CD4-positive, alpha-beta T cell treated with Interferon gamma for 1 hour (primary cell): Measurements from ENCODE around the gene TBC1D3B.
A peak's percentile ranks its signal among the peaks of the same experiment; 100 is the strongest.
"Not testable (repeated sequence)": the region's sequence is repeated elsewhere in the genome, so short reads cannot be mapped to it uniquely, and the experiment has no call there.

Source experiments
- DNase-seq: peaks from one replicate; pipeline ENCODE4 v3.0.0-alpha.2; 2020

The TBC1D3B gene

GRCh38 chr17:36168836-36169235 is 7.6 kb downstream of the TBC1D3B start:
- not testable (repeated sequence) for DNase-seq

- DNase-seq, result no peak
Measured at GRCh38 chr17:36153895-36154610, 22.4 kb downstream of the TBC1D3B start.

- DNase-seq, result no peak
Measured at GRCh38 chr17:36152639-36153120, 23.8 kb downstream of the TBC1D3B start.

- DNase-seq, result no peak
Measured at GRCh38 chr17:36151891-36152638, 24.4 kb downstream of the TBC1D3B start.

DNA sequence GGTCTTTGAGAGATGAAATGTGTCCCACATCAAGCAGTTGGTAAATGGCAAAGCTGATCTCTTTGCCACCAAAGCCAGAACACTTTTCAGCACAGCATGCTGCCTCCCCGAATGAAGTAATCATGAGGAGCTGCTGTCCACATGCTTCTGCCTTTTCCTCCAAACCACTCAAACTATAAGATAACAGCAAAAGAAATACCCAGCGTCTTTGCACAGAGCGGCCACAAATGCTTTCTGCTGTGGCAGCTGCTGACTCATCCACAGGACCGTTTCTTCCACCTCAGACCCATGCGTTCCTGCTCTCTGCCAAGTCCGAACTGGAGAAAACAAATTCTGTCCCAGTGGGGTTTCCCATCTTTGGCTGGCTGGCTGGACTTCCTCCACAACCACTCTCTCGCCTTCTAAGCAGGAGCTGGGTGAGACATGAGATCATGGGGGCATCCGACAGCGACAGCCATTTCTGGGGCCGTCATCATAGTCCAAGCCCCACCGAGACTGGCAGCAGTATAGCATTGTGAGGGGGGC is 27.1 kb downstream of the TBC1D3B start:
- DNase-seq, result no peak

- peak; percentile 69 for DNase-seq
Measured at GRCh38 chr17:36148559-36149295, 27.7 kb downstream of the TBC1D3B start.

GRCh38 chr17:36147601-36148000 is 28.8 kb downstream of the TBC1D3B start:
- DNase-seq, result no peak

GRCh38 chr17:36144981-36145729 is 31.3 kb downstream of the TBC1D3B start:
- no peak for DNase-seq

DNA sequence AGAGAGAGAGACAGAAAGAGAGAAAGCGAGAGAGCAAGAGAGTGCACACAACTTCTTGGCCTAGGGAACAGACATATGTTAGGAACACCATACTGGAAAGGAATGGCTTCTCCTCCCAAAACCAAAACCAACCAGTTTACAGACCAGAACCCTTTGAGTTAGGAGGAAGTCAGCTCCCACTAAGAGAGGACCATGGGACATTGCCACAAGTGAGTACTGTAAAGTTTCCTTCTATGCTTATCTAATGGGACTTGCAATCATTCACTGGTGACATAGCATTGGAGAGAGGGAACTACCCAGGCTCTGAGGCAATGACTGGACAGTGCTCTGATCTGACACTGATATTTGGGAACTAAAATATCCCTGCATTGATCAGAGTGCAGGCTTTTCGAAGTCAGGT is 32.4 kb downstream of the TBC1D3B start:
- DNase-seq, result no peak

GRCh38 chr17:36142806-36143205 is 33.6 kb downstream of the TBC1D3B start:
- DNase-seq, result no peak

GRCh38 chr17:36142235-36142634 is 34.2 kb downstream of the TBC1D3B start:
- DNase-seq, result no peak

GRCh38 chr17:36136439-36136838 is 40.0 kb downstream of the TBC1D3B start:
- DNase-seq, result no peak

GRCh38 chr17:36136036-36136435 is 40.4 kb downstream of the TBC1D3B start:
- DNase-seq, result no peak

GRCh38 chr17:36135465-36135864 is 41.0 kb downstream of the TBC1D3B start:
- no peak for DNase-seq

DNA sequence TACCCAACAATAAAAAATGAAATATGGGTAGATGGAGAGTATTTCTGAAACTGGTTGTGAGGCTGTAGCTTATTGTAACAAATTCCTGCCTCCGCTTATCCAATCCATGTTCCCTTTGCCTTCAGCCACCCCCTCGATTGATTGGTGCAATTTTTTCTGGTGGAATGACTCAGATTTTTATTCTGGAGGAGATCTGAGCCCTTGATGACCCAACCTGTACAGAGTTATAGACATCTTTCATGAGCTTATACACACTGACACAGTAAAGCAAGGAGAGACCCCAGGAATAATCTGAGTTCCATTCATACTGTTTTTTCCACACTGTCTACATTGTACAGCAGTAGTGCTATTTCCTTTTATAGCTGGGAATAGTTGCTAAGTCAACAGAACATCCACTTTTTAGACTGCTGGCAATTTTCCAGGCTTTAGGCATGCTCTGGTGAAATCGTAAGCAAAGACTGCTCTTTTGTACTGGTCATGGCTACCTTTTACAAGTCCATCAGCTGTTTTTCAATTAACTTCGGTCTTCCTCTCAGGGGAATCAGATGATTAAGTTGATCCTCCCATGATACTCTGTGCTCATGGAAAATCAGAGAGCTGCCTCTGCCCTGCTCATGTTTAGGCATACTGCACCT is 42.7 kb downstream of the TBC1D3B start:
- no peak for DNase-seq

DNA sequence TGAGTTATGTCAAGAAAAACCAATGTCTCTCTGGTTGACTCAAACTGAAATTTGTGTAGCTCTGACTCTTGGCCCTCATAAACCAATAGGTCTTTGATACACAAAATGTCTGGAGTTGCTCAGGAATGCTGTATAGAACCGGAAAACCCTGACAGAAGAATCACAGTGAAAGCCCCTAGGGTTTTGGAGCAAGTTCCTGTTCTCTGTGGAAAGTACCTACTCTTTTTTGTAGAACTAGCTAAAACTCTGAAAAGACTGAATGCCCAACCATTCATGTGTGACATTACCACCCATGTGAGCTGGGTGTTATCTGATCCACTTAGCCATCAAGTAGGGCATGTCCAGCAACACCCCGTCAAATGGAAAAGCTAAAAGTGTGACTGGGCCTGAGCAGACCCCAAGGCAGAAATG is 44.0 kb downstream of the TBC1D3B start:
- no peak for DNase-seq

- DNase-seq, result no peak
Measured at GRCh38 chr17:36131931-36132330, 44.5 kb downstream of the TBC1D3B start.

- no peak for DNase-seq
Measured at GRCh38 chr17:36131421-36131820, 45.0 kb downstream of the TBC1D3B start.

DNA sequence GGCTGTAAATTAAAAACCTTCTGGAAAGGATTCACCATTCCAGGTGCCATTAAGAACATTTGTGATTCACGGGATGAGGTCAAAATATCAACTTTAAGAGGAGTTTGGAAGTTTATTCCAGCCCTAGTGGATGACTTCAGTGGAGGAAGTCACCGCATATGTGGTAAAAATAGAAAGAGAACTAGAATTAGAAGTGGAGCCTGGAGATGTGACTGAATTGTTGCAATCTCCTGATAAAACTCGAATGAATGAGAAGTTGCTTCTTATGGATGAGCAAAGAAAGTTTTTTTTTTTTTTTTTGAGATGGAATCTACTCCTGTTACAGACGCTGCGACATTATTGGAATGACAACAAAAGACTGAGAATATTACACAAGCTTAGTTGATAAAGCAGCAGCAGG is 46.1 kb downstream of the TBC1D3B start:
- DNase-seq, result no peak

- no peak for DNase-seq
Measured at GRCh38 chr17:36129616-36130015, 46.8 kb downstream of the TBC1D3B start.

DNA sequence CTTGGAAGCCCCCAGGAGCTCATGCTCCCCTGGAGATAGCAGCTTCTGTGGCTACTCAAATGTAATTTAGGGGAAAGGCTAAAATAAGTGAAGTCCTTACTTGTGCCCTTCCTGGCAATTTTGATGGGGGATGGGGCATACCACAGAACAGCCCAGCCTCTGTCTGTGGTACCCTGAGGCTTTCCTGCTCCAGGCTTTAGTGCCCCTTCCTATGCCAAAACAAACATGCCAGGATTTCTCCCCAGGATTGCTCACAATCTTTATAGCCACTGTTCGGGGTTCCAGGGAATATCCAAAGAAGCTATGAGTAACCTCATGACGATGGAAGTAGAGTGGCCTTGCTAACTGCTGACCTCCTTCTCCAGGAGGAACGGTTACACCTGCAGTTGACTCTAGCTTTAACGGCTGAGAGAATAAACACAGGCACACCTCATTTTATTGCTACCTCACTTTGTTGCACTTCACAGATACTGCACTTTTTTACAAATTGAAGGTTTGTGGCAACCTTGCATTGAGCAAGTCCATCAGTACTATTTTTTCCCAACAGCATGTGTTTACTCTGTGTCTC is 47.9 kb downstream of the TBC1D3B start:
- no peak for DNase-seq

DNA sequence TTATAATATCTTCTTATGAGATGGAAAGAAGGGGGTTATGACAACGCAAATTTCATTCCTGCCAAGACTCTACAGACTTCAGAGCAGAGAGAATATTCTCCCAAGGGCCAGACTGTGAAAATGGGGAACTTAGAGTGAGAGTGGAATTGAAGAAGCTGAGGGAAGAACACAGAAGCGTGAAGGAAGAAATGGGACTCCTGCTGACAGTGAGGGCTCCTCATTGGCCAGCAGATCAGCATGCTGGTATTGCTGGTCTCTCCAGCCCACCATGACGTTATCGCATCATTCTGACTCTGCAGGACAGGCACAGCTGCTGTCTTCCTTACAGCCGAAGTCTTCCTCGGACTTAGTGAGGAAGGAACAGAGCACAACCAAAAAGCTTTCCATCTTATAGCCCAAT is 48.5 kb downstream of the TBC1D3B start:
- no peak for DNase-seq
